Endometrium (tissue), 2 donors: ENCODE data around the gene SOBP.
"Not testable (repeated sequence)": the region's sequence is repeated elsewhere in the genome, so short reads cannot be mapped to it uniquely, and the experiment has no call there.

Experiments used
- FAIRE-seq: peaks from 2 replicates; lab custom pipeline; 2012; peaks lifted over from hg19 to GRCh38; lab: Jason Lieb, UNC
- donor health status: control.
- donor health status: control.

The SOBP gene, protein sequence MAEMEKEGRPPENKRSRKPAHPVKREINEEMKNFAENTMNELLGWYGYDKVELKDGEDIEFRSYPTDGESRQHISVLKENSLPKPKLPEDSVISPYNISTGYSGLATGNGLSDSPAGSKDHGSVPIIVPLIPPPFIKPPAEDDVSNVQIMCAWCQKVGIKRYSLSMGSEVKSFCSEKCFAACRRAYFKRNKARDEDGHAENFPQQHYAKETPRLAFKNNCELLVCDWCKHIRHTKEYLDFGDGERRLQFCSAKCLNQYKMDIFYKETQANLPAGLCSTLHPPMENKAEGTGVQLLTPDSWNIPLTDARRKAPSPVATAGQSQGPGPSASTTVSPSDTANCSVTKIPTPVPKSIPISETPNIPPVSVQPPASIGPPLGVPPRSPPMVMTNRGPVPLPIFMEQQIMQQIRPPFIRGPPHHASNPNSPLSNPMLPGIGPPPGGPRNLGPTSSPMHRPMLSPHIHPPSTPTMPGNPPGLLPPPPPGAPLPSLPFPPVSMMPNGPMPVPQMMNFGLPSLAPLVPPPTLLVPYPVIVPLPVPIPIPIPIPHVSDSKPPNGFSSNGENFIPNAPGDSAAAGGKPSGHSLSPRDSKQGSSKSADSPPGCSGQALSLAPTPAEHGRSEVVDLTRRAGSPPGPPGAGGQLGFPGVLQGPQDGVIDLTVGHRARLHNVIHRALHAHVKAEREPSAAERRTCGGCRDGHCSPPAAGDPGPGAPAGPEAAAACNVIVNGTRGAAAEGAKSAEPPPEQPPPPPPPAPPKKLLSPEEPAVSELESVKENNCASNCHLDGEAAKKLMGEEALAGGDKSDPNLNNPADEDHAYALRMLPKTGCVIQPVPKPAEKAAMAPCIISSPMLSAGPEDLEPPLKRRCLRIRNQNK

GRCh38 chr6:107489636-107490565 lies at the start of gene SOBP:
TSS of gene SOBP (plus strand) at chr6:107490117. CDS start at chr6:107490617, 500 bp downstream.
- FAIRE-seq: no peak

- FAIRE-seq: no peak
Observed at GRCh38 chr6:107440936-107441335, 49.0 kb upstream of the SOBP start.

DNA sequence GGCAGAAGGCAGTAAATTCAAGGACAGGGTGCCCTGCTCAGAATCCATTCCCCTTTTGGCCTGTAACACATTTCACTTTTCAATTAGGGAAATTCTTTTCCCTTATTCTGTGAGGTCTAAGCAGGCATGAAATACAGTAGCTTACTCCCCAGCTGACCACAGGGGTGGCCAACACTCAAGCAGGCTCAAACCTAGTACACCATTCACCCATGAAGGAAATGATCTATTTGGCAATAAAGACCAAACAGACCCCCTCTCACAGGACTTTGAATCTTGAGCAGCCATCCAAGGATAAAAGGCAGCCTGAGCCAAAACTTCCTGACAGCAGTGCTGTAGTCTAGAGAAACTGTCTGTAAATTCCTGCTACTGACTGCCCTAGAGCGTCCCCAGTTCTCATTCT lies 48.2 kb upstream of the SOBP start:
- no peak for FAIRE-seq

DNA sequence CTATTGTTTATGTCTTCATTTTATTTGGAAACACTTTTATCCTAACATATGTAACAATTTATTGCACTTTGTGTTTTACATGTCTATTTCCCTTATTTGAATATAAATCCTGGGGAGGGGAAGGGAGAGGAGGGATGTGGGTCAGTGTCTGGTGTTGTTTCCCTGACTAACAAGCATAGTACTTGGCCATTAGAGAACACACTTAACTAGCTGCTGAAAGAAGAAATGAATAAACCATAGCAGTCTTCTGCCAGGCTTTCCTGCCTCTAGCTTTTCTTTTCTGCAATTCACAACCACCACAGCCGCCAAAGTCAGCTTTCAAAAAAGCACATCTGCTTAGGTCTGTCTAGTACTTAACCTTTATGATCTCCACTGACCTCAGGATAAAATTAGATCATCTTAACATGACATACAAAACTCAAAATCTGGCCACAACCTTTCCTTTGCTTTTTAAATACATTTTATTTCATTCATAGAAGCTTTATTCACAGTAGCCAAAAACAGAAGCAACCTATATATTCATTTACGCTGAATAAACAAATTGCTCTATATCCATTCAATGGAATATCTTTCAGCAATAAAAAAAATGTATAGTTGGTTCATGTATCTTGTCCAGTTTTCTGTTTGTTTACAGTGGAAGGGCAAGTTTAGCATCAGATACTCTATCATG lies 46.8 kb upstream of the SOBP start:
- FAIRE-seq: no peak

DNA sequence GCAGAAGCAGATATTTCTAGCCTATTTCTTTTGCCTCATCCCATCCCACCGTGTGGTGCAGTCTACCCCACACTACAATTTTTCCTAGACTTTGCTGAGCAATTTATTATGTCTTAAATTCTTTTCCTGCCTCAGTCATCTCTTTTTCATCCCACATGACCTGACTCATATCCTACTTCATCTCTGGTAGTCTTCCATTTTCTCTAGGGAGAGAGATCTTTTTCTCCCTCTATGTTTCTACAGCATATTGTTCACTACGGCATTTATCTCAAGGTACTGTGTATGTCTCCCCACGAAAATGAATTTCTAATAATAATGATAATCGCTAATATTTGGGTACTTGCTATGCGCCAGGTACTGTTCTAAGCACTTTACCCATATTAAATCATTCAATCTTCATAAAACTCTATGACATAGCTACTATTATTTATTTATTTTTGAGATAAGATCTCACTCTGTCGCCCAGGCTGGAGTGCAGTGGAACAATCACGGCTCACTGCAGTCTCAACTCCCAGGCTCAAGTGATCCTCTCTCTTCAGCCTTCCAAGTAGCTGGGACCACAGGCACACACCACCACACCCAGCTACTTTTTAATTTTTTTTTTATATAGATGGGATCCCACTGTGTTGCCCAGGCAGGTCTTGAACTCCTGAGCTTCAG lies 46.2 kb upstream of the SOBP start:
- no peak for FAIRE-seq

GRCh38 chr6:107444277-107444676 lies 45.6 kb upstream of the SOBP start:
- no peak for FAIRE-seq

DNA sequence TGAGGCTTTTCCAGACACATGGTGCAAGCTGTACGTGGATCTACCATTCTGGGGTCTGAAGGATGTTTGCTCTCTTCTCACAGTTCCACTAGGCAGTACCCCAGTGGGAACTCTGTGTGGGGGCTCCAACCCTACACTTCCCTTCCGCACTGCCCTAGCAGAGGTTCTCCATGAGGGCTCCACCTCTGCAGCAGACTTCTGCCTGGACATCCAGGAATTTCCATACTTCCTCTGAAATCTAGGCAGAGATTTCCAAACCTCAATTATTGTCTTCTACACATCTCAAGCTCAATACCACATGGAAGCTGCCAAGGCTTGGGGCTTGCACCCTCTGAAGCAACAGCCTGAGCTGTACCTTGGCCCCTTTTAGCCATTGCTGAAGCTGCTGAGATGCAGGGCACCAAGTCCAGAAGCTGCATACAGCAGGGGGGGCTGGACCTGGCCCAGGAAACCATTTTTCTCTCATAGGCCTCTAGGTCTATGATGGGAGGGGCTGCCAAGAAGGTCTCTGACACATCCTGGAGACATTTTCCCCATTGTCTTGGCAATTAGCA lies 42.2 kb upstream of the SOBP start:
- FAIRE-seq: no peak

DNA sequence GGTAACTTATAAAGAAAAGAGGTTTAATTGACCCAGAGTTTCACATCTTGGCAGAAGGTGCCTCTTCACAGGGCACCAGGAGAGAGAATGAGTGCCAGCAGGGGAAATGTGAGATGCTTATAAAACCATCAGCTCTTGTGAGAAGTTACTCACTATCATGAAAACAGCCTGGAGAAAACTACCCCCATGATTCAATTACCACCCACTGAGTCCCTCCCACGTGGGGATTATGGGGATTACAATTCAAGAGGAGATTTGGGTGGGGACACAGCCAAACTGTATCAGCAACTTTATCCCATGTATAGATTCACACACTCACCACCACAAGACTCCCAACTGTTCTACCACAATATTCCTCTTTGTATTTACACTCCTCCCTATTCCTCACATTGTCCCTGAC lies 41.1 kb upstream of the SOBP start:
- no peak for FAIRE-seq

- FAIRE-seq: no peak
Observed at GRCh38 chr6:107458672-107459282, 31.1 kb upstream of the SOBP start.

DNA sequence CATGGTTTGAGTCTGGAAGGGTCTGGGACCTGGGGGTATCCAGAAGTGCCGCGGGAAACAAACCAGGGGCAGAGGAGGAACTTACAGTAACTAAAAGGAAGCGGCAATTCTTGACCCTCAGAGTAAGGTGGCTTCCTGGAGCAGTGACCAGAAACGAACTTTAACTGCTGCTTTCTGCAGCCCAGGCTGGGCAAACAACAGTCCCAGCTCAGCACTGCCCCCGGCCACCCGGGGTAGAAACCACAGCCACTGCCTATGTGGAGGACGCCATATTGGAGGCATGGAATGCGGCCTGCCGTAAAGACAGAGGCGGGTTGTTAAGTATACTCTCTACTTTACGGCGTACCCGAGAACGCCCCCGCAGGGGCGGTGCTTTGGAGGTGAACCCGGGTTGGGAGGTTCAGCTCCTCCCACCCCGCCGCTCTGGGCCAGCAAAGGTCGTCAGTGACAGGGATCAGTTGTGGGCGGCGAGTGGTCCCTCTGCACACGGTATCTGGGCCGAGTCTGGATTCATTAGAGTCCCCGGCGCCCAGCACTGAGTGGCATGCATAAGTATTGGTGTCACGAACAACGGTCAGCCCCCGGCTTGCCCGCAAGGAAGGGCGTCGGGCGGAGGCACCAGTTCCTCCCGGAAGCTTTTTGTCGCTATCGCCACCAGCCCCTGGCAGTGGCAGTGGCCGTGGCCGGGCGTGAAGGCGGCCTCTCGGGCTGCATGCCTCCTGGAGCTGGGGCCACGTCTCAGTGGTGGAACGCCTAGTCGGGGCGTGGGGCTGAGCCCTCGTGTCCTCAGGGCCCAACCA lies 30.4 kb upstream of the SOBP start, which contains the start of gene PDSS2:
TSS of gene PDSS2 (minus strand) at position 282 of the 800 bp plus-strand sequence. CDS start at position 3, 279 bp downstream.
- FAIRE-seq: peak; percentile 85

GRCh38 chr6:107460083-107460631 lies 29.8 kb upstream of the SOBP start:
- no peak for FAIRE-seq

DNA sequence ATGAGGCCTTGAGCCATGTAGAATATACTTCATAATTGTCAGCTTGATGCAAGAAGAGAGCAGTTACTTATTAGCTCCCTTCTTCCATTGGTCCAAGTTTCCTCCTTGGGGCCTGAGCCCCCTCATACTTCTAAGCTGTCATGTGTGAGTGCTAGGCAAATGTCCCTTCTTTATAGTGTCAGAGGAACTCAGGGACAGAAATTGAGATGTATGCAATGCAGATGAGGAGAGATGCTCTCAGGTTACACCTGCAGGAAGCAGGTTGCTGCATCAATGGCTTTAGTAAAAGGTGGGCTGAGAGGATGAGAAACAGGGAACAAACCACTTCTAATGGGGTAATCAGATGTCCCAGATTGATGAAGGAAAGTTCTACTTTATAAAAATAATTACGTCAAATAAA lies 23.9 kb upstream of the SOBP start:
- FAIRE-seq: no peak

GRCh38 chr6:107470364-107470763 lies 19.6 kb upstream of the SOBP start:
- no peak for FAIRE-seq

- FAIRE-seq: no peak
Observed at GRCh38 chr6:107473660-107474059, 16.3 kb upstream of the SOBP start.

DNA sequence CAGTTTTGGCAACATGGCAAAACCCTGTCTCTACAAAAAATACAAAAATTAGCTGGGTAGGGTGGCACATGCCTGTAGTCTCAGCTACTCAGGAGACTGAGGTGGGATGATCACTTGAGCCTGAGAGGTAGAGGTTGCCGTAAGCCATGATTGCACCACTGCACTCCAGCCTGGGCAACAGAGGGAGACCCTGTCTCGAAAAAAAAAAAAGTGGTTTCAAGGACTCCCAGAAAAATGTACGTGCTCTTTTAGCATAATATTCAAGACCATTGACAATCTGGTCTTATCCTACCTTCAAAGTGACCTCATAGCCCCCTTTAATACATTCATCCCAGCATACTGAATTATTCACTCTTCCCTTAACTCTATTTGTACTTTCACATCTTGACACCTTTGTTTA lies 14.6 kb upstream of the SOBP start:
- not testable (repeated sequence) for FAIRE-seq

GRCh38 chr6:107475826-107476225 lies 14.1 kb upstream of the SOBP start:
- FAIRE-seq: not testable (repeated sequence)

DNA sequence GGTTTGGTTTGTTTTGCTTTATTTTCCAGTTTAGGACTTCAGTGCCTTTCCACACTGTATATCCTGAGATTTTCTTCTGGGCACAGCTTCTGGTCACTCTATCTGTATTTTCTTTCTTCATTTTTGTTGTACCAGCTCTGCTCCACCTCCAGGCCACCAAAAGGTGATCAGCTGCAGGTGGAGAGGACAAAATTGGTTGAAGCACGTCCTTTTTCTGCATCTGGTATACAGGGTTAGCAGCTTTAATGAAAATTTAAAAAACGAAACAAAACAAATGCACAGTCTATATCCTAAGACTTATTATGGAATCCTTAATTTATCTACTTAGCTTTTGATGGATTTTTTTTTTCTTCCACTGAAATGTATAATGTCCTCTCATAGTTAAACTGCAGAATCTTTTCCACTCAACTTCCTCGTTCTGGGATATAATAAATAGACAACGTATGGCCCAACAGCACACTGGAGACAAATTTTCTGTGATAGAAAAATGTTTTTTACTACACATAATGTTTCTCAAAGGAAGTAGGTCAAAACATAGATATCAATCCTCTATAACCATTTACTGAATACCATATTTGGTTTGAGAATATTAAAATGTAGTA lies 10.7 kb upstream of the SOBP start:
- FAIRE-seq: no peak

- no peak for FAIRE-seq
Observed at GRCh38 chr6:107485157-107485556, 4.8 kb upstream of the SOBP start.
